Thoracic aorta (tissue), 2 donors: Measurements from ENCODE around the gene LYSMD1. TPM values are rescaled to one million over a fixed set of nuclear protein-coding genes. Genes with fewer than 3 reads are reported as not detected.
A peak's percentile ranks its signal among the peaks of the same experiment; 100 is the strongest.

Experiments
- ATAC-seq: fragments of 150-250 bp; one replicate; pipeline ENCODE4 v1.8.0; 2017; ENCODE audit warnings: low read depth; ENCODE audit not compliant: insufficient number of reproducible peaks, low FRiP score
- DNase-seq: peaks from one replicate; pipeline ENCODE4 v3.0.0-alpha.2; 2020; ENCODE audit warnings: low spot score
- H3K27ac ChIP-seq, 2 donors: fragments of 200-600 bp; sonication (generic); 1 replicate in 1 of 2; 2 replicates in 1 of 2; pipeline ENCODE4 v1.5.1; 2016; ENCODE audit warnings: mild to moderate bottlenecking in 2 of 2, moderate library complexity in 2 of 2
- H3K27me3 ChIP-seq: fragments of 200-600 bp; sonication (generic); replicated peaks from 2 replicates; pipeline ENCODE4 v1.6.0; 2016; ENCODE audit warnings: mild to moderate bottlenecking; ENCODE audit not compliant: insufficient read depth
- H3K36me3 ChIP-seq: fragments of 200-600 bp; sonication (generic); one replicate; pipeline ENCODE4 v1.5.1; 2016
- H3K4me1 ChIP-seq, 2 donors: fragments of 200-600 bp; sonication (generic); 1 replicate in 1 of 2; 2 replicates in 1 of 2; pipeline versions ENCODE4 v1.5.1 to v1.6.0; 2016; ENCODE audit warnings: low read depth in 2 of 2, mild to moderate bottlenecking in 1 of 2; ENCODE audit not compliant: control insufficient read depth in 1 of 2
- H3K4me3 ChIP-seq: fragments of 200-600 bp; sonication (generic); 2 replicates; pipeline ENCODE4 v1.5.1; 2016; ENCODE audit warnings: mild to moderate bottlenecking
- H3K9me3 ChIP-seq: fragments of 200-600 bp; sonication (generic); 2 replicates; pipeline ENCODE4 v1.5.1; 2016
- total RNA-seq, 2 donors: library from RNA; depleted of rRNA; stranded (reverse); fragments of >200 nt; gene quantifications; one replicate each; pipeline versions ENCODE4 v1.1.0 to v1.2.3, GENCODE V29; 2016
- TF ChIP-seq, protein P1 (sequence below): fragments of 200-600 bp; sonication (generic); IDR thresholded peaks from one replicate; pipeline ENCODE4 v1.5.1; 2019; ENCODE audit warnings: antibody characterized with exemption

The LYSMD1 gene
- total RNA-seq, 2 donors from 2014 or later: 5.6 to 8.7 TPM

GRCh38 chr1:151171190-151171589, 5.5 kb upstream of the LYSMD1 start:
- Histone ChIP-seq H3K36me3 (peaks cover 29% of the 10 kb centered on the region), H3K27me3 (no peaks in the 10 kb centered on the region), H3K27ac (no peak overlapping the region), H3K9me3 (no peaks in the 10 kb centered on the region), H3K4me1 (peaks cover 9 to 11% of the 10 kb centered on the region in 2 donors), H3K4me3 (no peak overlapping the region)
- TF ChIP-seq, protein P1, sequence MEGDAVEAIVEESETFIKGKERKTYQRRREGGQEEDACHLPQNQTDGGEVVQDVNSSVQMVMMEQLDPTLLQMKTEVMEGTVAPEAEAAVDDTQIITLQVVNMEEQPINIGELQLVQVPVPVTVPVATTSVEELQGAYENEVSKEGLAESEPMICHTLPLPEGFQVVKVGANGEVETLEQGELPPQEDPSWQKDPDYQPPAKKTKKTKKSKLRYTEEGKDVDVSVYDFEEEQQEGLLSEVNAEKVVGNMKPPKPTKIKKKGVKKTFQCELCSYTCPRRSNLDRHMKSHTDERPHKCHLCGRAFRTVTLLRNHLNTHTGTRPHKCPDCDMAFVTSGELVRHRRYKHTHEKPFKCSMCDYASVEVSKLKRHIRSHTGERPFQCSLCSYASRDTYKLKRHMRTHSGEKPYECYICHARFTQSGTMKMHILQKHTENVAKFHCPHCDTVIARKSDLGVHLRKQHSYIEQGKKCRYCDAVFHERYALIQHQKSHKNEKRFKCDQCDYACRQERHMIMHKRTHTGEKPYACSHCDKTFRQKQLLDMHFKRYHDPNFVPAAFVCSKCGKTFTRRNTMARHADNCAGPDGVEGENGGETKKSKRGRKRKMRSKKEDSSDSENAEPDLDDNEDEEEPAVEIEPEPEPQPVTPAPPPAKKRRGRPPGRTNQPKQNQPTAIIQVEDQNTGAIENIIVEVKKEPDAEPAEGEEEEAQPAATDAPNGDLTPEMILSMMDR: no peak
- DNase-seq (no peak), ATAC-seq (no peak)

DNA sequence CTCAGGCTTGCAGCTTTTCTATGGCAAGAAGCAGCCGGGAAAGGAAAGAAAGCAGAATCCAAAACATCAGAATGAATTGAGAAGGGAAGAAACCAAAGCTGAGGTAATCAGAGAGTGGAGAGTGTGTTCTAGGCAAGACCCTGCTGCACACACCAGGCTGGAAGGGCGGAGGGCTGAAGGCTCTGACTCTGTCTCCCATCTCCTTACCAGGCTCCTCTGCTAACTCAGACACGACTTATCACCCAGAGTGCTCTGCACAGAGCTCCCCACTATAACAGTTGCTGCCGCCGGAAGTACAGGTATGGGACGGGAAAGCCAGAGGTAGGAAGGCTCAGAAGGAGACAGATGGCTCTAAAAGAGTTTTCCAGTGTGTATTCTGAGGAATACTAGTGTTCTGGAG, 1.4 kb upstream of the LYSMD1 start:
- Histone ChIP-seq H3K27me3 (no peaks in the 10 kb centered on the region), H3K36me3 (peaks cover 17% of the 10 kb centered on the region), H3K9me3 (no peaks in the 10 kb centered on the region), H3K4me3 (peak overlapping the region; percentile 87), H3K27ac (peak overlapping the region in 1 of 2 donors; percentile 95), H3K4me1 (peaks cover 9 to 25% of the 10 kb centered on the region in 2 donors)
- TF ChIP-seq, protein P1: no peak
- no peak for DNase-seq
- no peak for ATAC-seq

GRCh38 chr1:151166505-151166956, 829 bp upstream of the LYSMD1 start:
- TF ChIP-seq, protein P1: no peak
- Histone ChIP-seq H3K4me3 (peak overlapping the region; percentile 87), H3K36me3 (peaks cover 20% of the 10 kb centered on the region), H3K4me1 (peaks cover 9 to 25% of the 10 kb centered on the region in 2 donors), H3K9me3 (no peaks in the 10 kb centered on the region), H3K27ac (peak overlapping the region; percentile 95 to 98), H3K27me3 (no peaks in the 10 kb centered on the region)
- no peak for ATAC-seq
- no peak for DNase-seq

DNA sequence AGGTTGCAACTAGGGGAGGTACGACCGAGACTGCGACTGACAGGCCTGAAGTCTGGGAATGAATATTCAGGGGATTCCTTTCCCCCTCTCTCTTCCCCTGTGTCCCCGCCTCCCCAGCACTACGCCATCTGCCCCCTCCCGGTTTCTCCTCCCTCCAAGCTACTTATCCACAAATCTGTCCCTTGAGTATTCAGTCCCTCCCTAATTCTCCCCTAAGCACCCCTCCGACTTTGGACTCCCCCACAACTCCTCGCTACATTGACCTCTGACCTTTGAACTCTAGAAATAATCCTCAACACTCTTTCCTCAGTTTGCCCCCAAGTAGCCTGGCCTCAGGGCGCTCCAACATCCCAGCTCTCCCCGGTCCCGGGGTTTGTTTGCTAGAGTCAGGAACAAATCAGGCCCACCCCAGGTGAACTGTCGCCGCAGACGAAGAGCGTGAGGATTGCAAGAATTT, 393 bp downstream of the LYSMD1 start:
- TF ChIP-seq, protein P1: no peak
- Histone ChIP-seq H3K9me3 (no peaks in the 10 kb centered on the region), H3K27me3 (no peaks in the 10 kb centered on the region), H3K27ac (peak overlapping the region; percentile 95 to 98), H3K36me3 (peaks cover 22% of the 10 kb centered on the region), H3K4me1 (peaks cover 9 to 33% of the 10 kb centered on the region in 2 donors), H3K4me3 (peak overlapping the region; percentile 87)
- ATAC-seq: peak; percentile 52
- no peak for DNase-seq

DNA sequence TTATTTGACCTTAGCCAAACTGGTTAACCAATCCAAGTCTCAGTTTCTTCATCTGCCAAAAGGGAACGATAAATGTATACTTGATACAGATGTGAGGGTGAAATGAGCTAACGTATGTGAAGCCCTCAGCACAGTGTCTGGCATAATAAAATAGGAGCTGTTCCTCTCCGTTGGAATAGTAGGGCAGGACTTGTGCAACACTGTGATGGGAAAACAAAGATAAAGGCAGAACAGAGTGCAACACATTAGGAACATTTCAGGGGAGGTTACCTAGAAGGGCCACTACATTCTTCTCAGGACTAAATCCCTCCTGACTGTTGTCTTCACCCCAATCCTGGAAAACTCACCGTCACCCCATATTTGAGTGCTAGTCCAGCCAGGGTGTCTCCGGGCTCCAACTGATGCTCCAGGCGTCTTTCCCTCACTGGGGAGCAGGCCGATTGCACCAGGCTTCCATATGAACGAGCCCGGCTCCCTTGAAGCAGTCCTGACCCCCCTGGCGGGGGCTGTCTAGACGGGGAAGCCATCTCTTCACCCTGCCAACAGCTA, 896 bp downstream of the LYSMD1 start:
- DNase-seq (no peak), ATAC-seq (no peak)
- Histone ChIP-seq H3K36me3 (peaks cover 19% of the 10 kb centered on the region), H3K27ac (peak overlapping the region; percentile 95 to 98), H3K27me3 (no peaks in the 10 kb centered on the region), H3K4me1 (peaks cover 9 to 35% of the 10 kb centered on the region in 2 donors), H3K4me3 (peak overlapping the region; percentile 87), H3K9me3 (no peaks in the 10 kb centered on the region)
- TF ChIP-seq, protein P1: no peak
